ENCODE measurements around the gene MRC1. TPM values are rescaled to one million over a fixed set of nuclear protein-coding genes. Genes with fewer than 3 reads are reported as not detected.

The MRC1 gene
- total and polyA plus RNA-seq, 9 of the 15 experiments (the other 6 are each of a cell fraction or from before 2014, with no cell fraction given): 0.01 to 0.20 (median 0.03) TPM; not detected in 5

DNA sequence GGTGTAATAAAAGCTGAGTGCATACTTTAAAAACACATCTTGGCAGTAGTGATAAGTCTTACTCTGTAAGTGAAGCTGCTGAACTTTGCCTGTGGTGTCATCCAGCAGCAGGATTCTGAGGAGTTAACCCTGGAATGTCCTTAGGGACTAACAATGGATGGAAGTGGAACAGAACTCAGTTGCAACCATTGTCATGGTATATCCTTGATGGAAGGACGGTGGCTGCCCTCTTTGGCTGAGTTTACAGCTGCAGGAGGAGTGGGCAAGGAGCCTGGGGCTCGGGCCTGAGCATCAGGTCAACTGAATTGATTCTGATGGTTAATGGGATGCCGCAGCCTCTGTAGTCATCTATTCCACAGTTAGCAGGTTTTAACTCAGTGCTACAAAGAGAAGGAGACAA, 56.2 kb downstream of the MRC1 start:
- H2AFZ ChIP-seq (ENCODE audit: low read depth, low read length): no peak overlapping the region
- TF ChIP-seq GATA2 (CRISPR knock-in tag; IDR thresholded peaks at IDR 0.05) (no peak), SP1 (CRISPR knock-in tag; IDR thresholded peaks at IDR 0.05) (no peak), RBM25 (IDR thresholded peaks at IDR 0.05; ENCODE audit: low read depth, low read length, severe bottlenecking) (no peak), ASH1L (IDR thresholded peaks at IDR 0.05; ENCODE audit: borderline replicate concordance, low read depth, partially characterized antibody) (no peak), MCM2 (IDR thresholded peaks at IDR 0.05; ENCODE audit: low read depth) (no peak), SLC30A9 (CRISPR knock-in tag; IDR thresholded peaks at IDR 0.05) (no peak)
- TF ChIP-seq, protein P1, sequence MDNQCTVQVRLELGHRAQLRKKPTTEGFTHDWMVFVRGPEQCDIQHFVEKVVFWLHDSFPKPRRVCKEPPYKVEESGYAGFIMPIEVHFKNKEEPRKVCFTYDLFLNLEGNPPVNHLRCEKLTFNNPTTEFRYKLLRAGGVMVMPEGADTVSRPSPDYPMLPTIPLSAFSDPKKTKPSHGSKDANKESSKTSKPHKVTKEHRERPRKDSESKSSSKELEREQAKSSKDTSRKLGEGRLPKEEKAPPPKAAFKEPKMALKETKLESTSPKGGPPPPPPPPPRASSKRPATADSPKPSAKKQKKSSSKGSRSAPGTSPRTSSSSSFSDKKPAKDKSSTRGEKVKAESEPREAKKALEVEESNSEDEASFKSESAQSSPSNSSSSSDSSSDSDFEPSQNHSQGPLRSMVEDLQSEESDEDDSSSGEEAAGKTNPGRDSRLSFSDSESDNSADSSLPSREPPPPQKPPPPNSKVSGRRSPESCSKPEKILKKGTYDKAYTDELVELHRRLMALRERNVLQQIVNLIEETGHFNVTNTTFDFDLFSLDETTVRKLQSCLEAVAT (IDR thresholded peaks at IDR 0.05): no peak
- no peaks in the 10 kb centered on the region for H4K20me1 ChIP-seq (replicated peaks; ENCODE audit: control insufficient read depth, insufficient read depth, low read length)
- intact Hi-C loops (cut with micrococcal nuclease) (no loop called here), in situ Hi-C loops (cut with MboI) (loop anchor here (25.0 kb wide), 2 partner anchors 578 to 1028 kb away; no protein-coding TSS in a partner anchor)
- H3K36me3 ChIP-seq (ENCODE audit: control insufficient read depth, insufficient read depth, low read length): no peaks in the 10 kb centered on the region
- H3K4me2 ChIP-seq (ENCODE audit: insufficient read depth, low read length): no peak overlapping the region
- H3K4me3 ChIP-seq: no peak overlapping the region
- DNase-seq (ENCODE audit: extremely low read depth in 1 of 4, low spot score in 3 of 4) (no peak), ATAC-seq (no peak), FAIRE-seq (no peak)
- WGBS (ENCODE audit: insufficient coverage, low coverage, missing lambda C conversion rate): 3% methylated on average over 3 of the region's 3 CpGs
- CTCF ChIA-PET (ENCODE audit: low intra/inter-chr PET ratio): no interaction called here
- H3K4me1 ChIP-seq (replicated peaks in 1 of 2; ENCODE audit: control insufficient read depth in 2 of 2, insufficient read depth in 2 of 2, low read length in 2 of 2): no peaks in the 10 kb centered on the region
- no peaks in the 10 kb centered on the region for H3K9me3 ChIP-seq (replicated peaks; ENCODE audit: control insufficient read depth, insufficient read depth, low read depth, low read length)
- no peaks in the 10 kb centered on the region for H3K9me1 ChIP-seq (ENCODE audit: control insufficient read depth, insufficient read depth, low read length)
- BruUV-seq (replicated peaks): no TSS peak
- POLR2A ChIA-PET: no interaction called here
- H3K27me3 ChIP-seq (ENCODE audit: control insufficient read depth in 2 of 2, insufficient read depth in 2 of 2, low read length in 2 of 2): peaks cover 6 to 14% of the 10 kb centered on the region in 2 experiments; a peak in 4 of 5 replicates
- no peaks in the 10 kb centered on the region for H3K79me2 ChIP-seq (ENCODE audit: control insufficient read depth, insufficient read depth, low read length)
- no peak overlapping the region for H3K27ac ChIP-seq (ENCODE audit: extremely low read depth, low read depth, low read length)
- no peak overlapping the region for H3K9ac ChIP-seq (ENCODE audit: insufficient read depth in 1 of 2, low read depth in 2 of 2, low read length in 2 of 2)

All from K562 (cell line).